GM18526 (cell line): Measurements from ENCODE around the gene GALM.
A peak's percentile ranks its signal among the peaks of the same experiment; 100 is the strongest.

Experiments used
- POLR2A ChIP-seq: IDR thresholded peaks from 3 replicates; pipeline ENCODE4 v1.6.1; 2011; ENCODE audit not compliant: insufficient read length; ENCODE audit errors: extremely low read depth

GALM gene

GRCh38 chr2:38740851-38741731 lies 75.2 kb downstream of the GALM start:
- TF ChIP-seq POLR2A, result no peak

- no peak for TF ChIP-seq POLR2A
Observed at GRCh38 chr2:38742797-38743559, 77.1 kb downstream of the GALM start.

- TF ChIP-seq POLR2A, result no peak
Observed at GRCh38 chr2:38743672-38744398, 77.9 kb downstream of the GALM start.

- no peak for TF ChIP-seq POLR2A
Observed at GRCh38 chr2:38744399-38744780, 78.5 kb downstream of the GALM start.

GRCh38 chr2:38745267-38745666 lies 79.4 kb downstream of the GALM start:
- TF ChIP-seq POLR2A, result no peak

GRCh38 chr2:38747007-38747424 lies 81.1 kb downstream of the GALM start:
- no peak for TF ChIP-seq POLR2A

GRCh38 chr2:38747819-38748218 lies 81.9 kb downstream of the GALM start:
- no peak for TF ChIP-seq POLR2A

- no peak for TF ChIP-seq POLR2A
Observed at GRCh38 chr2:38748391-38748790, 82.5 kb downstream of the GALM start.

- TF ChIP-seq POLR2A, result no peak
Observed at GRCh38 chr2:38748943-38749804, 83.3 kb downstream of the GALM start.

GRCh38 chr2:38750011-38750890 lies 84.3 kb downstream of the GALM start:
- TF ChIP-seq POLR2A, result peak; percentile 49

- peak; percentile 100 for TF ChIP-seq POLR2A
Observed at GRCh38 chr2:38750891-38751595, 85.1 kb downstream of the GALM start, which contains the start of gene SRSF7. Gene SRSF7, minus strand, starts transcription at chr2:38751361. Its CDS starts 105 bp downstream, at chr2:38751256.

- TF ChIP-seq POLR2A, result no peak
Observed at GRCh38 chr2:38751596-38752410, 85.9 kb downstream of the GALM start.

- TF ChIP-seq POLR2A, result no peak
Observed at GRCh38 chr2:38754049-38754448, 88.1 kb downstream of the GALM start.
